ENCODE results near the gene SNX9. TPM values are rescaled to one million over a fixed set of nuclear protein-coding genes. Genes with fewer than 3 reads are reported as not detected.
A peak's percentile ranks its signal among the peaks of the same experiment; 100 is the strongest.

Gene SNX9
- 10 to 100 TPM; 37.3 to 81.7 TPM for total RNA-seq

DNA sequence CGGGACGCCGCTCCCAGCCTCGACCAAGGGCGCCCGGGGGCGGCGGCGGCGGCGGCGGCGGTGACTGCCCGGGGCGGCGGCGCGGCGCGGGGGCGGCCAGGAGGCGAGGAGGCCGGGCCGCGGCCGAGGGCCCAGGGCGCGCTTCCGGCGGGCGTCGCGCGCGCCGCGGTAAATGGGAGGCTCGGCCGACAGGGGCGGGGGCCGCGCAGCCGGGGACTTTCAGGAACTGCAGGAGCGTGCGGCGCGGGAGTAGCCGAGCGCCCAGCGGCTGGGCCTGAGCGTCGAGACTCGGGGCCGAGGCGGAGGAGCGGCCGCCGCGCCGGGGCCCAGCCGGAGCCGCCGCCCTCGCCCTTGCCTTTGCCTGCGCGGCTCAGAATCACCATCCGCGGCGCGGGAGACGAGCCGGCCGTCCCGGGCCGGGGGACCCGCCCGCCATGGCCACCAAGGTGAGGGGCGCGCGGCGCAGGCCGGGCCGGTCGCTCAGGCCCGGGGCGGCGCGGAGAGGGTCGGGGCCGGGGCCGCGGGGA is at the start of gene SNX9:
SNX9 (plus strand) TSS at position 246 of the 527 bp plus-strand sequence; CDS start at position 435, 189 bp downstream.
- Histone ChIP-seq H3K9ac (ENCODE audit: low read depth in 2 of 2, low read length in 2 of 2) (peak within 1 kb of the TSS; percentile 85 to 99), H3K4me3 (peak within 1 kb of the TSS; percentile 81), H3K9me3 (no peaks in the 10 kb centered on the region), H3K36me3 (no peaks in the 10 kb centered on the region), H3K4me1 (peaks cover 3% of the 10 kb centered on the region), H3K27ac (peak within 1 kb of the TSS; percentile 95), H3K27me3 (no peaks in the 10 kb centered on the region)
- TF ChIP-seq, protein P1, sequence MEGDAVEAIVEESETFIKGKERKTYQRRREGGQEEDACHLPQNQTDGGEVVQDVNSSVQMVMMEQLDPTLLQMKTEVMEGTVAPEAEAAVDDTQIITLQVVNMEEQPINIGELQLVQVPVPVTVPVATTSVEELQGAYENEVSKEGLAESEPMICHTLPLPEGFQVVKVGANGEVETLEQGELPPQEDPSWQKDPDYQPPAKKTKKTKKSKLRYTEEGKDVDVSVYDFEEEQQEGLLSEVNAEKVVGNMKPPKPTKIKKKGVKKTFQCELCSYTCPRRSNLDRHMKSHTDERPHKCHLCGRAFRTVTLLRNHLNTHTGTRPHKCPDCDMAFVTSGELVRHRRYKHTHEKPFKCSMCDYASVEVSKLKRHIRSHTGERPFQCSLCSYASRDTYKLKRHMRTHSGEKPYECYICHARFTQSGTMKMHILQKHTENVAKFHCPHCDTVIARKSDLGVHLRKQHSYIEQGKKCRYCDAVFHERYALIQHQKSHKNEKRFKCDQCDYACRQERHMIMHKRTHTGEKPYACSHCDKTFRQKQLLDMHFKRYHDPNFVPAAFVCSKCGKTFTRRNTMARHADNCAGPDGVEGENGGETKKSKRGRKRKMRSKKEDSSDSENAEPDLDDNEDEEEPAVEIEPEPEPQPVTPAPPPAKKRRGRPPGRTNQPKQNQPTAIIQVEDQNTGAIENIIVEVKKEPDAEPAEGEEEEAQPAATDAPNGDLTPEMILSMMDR (IDR thresholded peaks at IDR 0.05), result no peak
- DNase-seq, result peak; percentile 81
- intact Hi-C loops (cut with DNase I), result loop anchor here (5.0 kb wide), 1 partner anchor 61 kb away; no protein-coding TSS in a partner anchor

DNA sequence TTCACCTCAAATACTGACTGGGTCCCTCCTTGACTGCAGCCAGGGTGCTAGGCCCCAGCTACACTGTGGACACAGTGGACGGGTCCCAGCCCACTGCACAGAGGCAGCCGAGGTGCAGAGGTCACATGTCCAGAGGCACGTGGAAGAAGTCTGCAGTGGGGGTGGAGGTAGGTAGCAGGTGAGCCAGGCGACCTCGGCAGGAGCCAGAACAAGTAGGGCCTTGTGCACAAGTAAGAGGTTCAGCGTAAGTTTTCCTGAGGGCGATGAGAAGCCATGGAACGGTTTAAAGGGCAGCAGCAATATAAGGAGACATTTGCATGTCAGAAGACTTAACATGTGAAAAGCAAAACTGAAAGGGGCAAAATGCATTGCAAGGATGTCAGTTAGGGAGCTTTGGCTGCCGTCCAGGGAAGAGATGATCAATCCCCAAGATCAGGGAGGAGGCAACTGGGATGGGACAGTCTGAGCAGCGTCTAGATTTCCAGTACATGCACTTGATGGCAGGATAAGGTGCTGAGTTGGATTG is 49.7 kb upstream of the SNX9 start:
- no peak for DNase-seq
- TF ChIP-seq, protein P1 (IDR thresholded peaks at IDR 0.05), result no peak
- H3K27me3 ChIP-seq, result no peaks in the 10 kb centered on the region
- H3K9me3 ChIP-seq, result no peaks in the 10 kb centered on the region
- no peaks in the 10 kb centered on the region for H3K36me3 ChIP-seq
- no peak overlapping the region for H3K4me3 ChIP-seq
- intact Hi-C loops (cut with DNase I), result no loop called here
- no peaks in the 10 kb centered on the region for H3K4me1 ChIP-seq
- H3K27ac ChIP-seq, result no peak overlapping the region
- no peak overlapping the region for H3K9ac ChIP-seq (ENCODE audit: low read depth in 2 of 2, low read length in 2 of 2)

DNA sequence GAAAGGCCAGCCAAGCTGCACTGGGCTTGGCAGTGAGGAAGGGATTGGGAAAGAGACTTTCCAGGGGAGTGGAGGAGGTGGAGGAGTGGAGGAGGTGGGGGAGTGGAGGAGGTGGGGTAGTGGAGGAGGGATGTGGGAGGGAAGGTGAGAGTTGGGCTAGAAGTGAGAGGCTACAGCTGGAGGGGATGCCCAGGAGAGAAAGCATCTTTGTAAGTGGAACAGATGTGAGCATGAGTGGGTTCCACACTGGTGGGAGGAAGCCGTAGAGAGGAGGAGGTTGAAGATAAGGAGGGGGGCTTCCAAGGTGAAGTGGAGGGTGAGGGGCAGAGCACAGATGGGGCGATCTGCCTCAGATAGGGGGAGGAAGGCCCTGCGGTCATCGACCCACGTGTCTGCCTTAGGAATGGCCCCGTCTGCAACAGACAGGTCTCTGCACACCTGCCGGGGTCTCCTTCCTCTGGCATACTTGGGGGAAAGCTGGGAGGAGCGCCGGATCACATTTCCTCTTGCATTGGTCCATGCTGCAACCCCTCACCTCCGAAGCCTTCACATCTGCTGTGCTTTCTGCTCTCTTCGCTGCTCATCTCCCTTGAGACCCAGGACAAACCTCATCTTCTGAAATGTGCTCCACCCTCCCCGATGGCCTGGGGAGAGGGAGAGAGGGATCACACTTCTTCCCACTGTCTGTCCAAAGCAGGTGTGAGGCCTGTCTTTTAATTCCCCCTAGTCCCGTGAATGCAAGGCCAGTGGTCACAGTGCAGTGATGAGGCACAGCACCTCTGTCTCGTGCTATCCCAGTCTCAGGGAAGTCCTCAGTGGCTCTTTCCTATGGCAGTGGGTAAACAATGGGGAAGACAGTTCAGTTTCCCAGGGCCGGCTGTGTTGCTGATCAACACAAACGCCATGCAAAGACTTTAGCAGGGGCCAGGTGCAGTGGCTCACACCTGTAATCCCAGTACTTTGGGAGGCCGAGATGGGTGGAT is 48.6 kb upstream of the SNX9 start:
- no peak for DNase-seq
- H3K36me3 ChIP-seq, result no peaks in the 10 kb centered on the region
- no peaks in the 10 kb centered on the region for H3K9me3 ChIP-seq
- no peaks in the 10 kb centered on the region for H3K4me1 ChIP-seq
- TF ChIP-seq, protein P1 (IDR thresholded peaks at IDR 0.05), result no peak
- H3K4me3 ChIP-seq, result no peak overlapping the region
- no peaks in the 10 kb centered on the region for H3K27me3 ChIP-seq
- no peak overlapping the region for H3K27ac ChIP-seq
- intact Hi-C loops (cut with DNase I), result no loop called here
- no peak overlapping the region for H3K9ac ChIP-seq (ENCODE audit: low read depth in 2 of 2, low read length in 2 of 2)

DNA sequence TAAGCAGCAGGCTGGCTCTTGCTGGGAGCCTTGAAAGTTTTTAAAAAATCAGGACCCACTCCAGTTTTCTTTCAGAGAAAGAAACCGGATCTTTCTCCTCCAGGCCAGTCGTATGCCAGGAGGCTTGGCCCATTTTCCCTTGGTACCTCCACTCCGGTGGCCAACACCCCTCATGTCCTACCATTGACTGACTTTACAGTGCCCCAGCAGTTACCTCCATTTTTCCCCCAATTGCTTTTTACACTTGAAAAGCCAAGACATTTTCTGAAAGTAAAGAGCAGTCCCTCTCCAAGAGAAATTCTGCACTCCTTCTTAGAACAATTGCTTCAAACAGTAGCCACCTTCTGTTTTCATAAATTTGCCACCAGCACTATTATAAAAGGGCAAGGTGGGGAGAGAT is 47.7 kb upstream of the SNX9 start:
- H3K9me3 ChIP-seq, result no peaks in the 10 kb centered on the region
- TF ChIP-seq, protein P1 (IDR thresholded peaks at IDR 0.05), result no peak
- H3K27ac ChIP-seq, result no peak overlapping the region
- H3K4me1 ChIP-seq, result no peaks in the 10 kb centered on the region
- H3K4me3 ChIP-seq, result no peak overlapping the region
- no peaks in the 10 kb centered on the region for H3K27me3 ChIP-seq
- H3K36me3 ChIP-seq, result no peaks in the 10 kb centered on the region
- intact Hi-C loops (cut with DNase I), result no loop called here
- H3K9ac ChIP-seq (ENCODE audit: low read depth in 2 of 2, low read length in 2 of 2), result no peak overlapping the region
- DNase-seq, result no peak

DNA sequence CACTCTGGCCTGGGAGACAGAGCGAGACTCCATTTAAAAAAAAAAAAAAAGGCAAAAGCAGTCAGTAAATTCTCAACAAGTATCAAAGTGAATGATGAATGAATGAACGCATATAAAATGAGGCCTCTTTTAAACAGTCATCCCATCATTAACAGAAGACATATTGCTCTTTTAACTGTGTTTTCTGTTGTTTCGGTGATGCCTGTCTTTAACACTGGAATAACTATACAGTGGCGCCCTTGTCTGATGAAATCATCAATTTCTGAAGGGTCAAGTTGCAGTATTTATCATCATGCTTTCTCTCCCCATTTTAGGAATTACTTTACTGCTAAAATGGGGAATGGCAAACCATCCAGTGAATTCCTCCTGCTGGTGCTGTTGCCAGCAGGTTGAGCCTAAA is 45.7 kb upstream of the SNX9 start:
- TF ChIP-seq, protein P1 (IDR thresholded peaks at IDR 0.05), result no peak
- Histone ChIP-seq H3K36me3 (no peaks in the 10 kb centered on the region), H3K27ac (no peak overlapping the region), H3K4me1 (no peaks in the 10 kb centered on the region), H3K4me3 (no peak overlapping the region), H3K27me3 (no peaks in the 10 kb centered on the region), H3K9me3 (no peaks in the 10 kb centered on the region), H3K9ac (ENCODE audit: low read depth in 2 of 2, low read length in 2 of 2) (no peak overlapping the region)
- DNase-seq, result no peak
- intact Hi-C loops (cut with DNase I), result no loop called here
